Thyroid gland (tissue), 4 donors: ENCODE results near the gene WASF2. TPM values are rescaled to one million over a fixed set of nuclear protein-coding genes. Genes with fewer than 3 reads are reported as not detected.
A peak's percentile ranks its signal among the peaks of the same experiment; 100 is the strongest.

Experiments used
- DNase-seq, 2 donors: peaks; one replicate each; pipeline ENCODE4 v3.0.0-alpha.2; 2019
- H3K27ac ChIP-seq, 3 donors: fragments of 200-600 bp; sonication (generic); 1 replicate in 2 of 3; 2 replicates in 1 of 3; pipeline ENCODE4 v1.5.1; 2016 to 2019; ENCODE audit warnings: mild to moderate bottlenecking in 1 of 3, moderate library complexity in 1 of 3
- H3K27me3 ChIP-seq: fragments of 200-600 bp; sonication (generic); one replicate; pipeline ENCODE4 v1.5.1; 2019
- H3K36me3 ChIP-seq, 2 donors: fragments of 200-600 bp; sonication (generic); one replicate each; pipeline ENCODE4 v1.5.1; 2016 to 2019
- H3K4me1 ChIP-seq, 2 donors: fragments of 200-600 bp; sonication (generic); one replicate each; pipeline ENCODE4 v1.5.1; 2017 to 2019
- H3K4me3 ChIP-seq, 3 donors: fragments of 200-600 bp; sonication (generic); replicated peaks in 1 of 3; 1 replicate in 2 of 3; 2 replicates in 1 of 3; pipeline ENCODE4 v1.5.1; 2016; ENCODE audit warnings: mild to moderate bottlenecking in 1 of 3
- H3K9me3 ChIP-seq: fragments of 200-600 bp; sonication (generic); one replicate; pipeline ENCODE4 v1.5.1; 2017
- CTCF ChIP-seq, 6 experiments: fragments of 200-600 bp in 3 of 6; fragments of 450-650 bp in 3 of 6; sonication (generic) in 3 of 6; IDR thresholded peaks; one replicate each; pipeline ENCODE4 v1.5.1; 2016 to 2019; ENCODE audit warnings: antibody characterized with exemption in 6 of 6, mild to moderate bottlenecking in 2 of 6, inconsistent platforms in 1 of 6, moderate library complexity in 1 of 6
- POLR2A ChIP-seq, 2 donors: fragments of 450-650 bp; IDR thresholded peaks; one replicate each; pipeline ENCODE4 v1.6.1; 2017; ENCODE audit warnings: antibody characterized with exemption in 2 of 2, mild to moderate bottlenecking in 2 of 2, moderate library complexity in 1 of 2
- WGBS, 2 donors: methylation state at CpG; one replicate each; pipeline ENCODE4 v1.1.5; 2017; 5-methylcytosine and 5-hydroxymethylcytosine counted together
- intact Hi-C: fragments of 100-400 bp; cut with DNase I; formaldehyde crosslinking; loops from one replicate; pipeline ENCODE4 v1.15.1; 2023
- total RNA-seq, 4 donors: library from RNA; depleted of rRNA; stranded (reverse); fragments of >200 nt; gene quantifications; one replicate each; pipeline ENCODE4 v1.2.3, GENCODE V29; 2016

The WASF2 gene
- total RNA-seq, 4 donors from 2014 or later = 38.3 to 47.7 (median 46.7) TPM

DNA sequence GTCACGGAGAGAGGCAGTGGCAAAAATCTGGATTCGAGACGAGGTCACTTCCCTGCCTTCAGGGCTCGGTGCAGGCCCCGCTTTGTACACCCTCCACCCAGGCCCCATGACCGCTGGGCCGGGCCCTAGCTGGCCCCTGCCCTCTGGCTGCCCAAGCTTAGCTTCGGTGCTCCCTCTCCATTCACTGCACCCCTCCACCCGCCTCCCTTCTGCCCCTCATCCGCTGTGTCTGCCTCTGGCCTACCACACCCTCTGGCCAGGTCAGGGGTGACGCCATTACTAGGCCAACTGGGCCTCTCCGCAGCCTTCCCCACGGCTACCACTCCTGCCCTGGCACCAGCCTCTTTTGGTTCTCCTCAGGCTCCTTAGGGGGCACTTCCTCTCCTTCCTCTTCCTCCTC, 106.3 kb downstream of the WASF2 start:
- H3K27ac ChIP-seq = no peak overlapping the region
- no peaks in the 10 kb centered on the region for H3K27me3 ChIP-seq
- H3K4me3 ChIP-seq = no peak overlapping the region
- H3K36me3 ChIP-seq = no peaks in the 10 kb centered on the region
- TF ChIP-seq POLR2A (IDR thresholded peaks at IDR 0.05) (no peak), CTCF (IDR thresholded peaks at IDR 0.05) (no peak)
- peaks cover 0 to 30% of the 10 kb centered on the region in 2 donors for H3K4me1 ChIP-seq
- WGBS, 2 donors = 87 to 92% methylated on average over 13 of the region's 13 CpGs
- no peaks in the 10 kb centered on the region for H3K9me3 ChIP-seq
- intact Hi-C loops = no loop called here
- no peak for DNase-seq

- H3K4me3 ChIP-seq = no peak within 1 kb of the TSS
- 29 to 30% methylated on average over 5 to 15 of the region's 43 CpGs for WGBS, 2 donors
Observed at GRCh38 chr1:27383039-27383605, 106.8 kb downstream of the WASF2 start, which contains the start of gene CD164L2. Gene CD164L2 (minus strand): TSS chr1:27383333. CDS start chr1:27383239, 94 bp downstream.

DNA sequence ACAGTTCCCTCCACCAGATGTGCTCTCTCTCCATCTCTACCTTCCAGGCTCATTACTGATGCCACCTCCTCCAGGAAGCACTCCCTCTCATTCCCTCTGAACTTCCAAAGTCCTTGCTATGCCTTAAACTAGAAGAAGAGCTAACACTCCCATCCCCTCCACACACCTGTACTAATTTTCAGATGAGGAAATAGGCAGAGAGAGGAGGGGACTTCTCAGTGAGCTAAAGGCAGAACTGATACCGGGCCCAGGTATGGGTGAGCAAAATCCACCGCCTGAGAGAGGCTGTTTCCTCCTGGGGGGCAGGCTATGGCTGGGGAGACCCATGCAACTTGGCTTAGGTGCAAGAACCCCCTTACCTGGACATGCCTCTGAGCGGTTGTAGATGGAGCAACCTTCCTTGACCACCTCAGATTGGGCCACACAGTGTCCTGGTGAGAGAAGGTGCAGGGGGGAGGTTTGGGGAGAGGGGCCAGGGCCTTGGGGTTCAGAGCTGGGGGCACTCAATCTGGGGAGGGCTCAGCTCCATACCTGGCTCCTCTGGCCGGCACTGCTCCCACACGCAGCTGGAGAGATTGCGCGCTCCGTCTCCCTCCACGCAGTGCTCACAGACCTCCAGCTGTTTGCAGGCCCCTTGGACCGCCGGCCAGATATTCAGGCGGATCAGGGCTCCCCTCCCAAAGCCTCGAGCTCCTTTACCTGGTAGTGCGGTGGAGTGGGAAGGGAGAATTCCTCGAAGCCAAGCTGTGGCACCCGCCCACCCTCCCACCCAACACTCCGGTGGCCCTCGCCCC, 107.8 kb downstream of the WASF2 start:
- WGBS, 2 donors = 81 to 82% methylated on average over 9 to 18 of the region's 18 CpGs
- no peak overlapping the region for H3K27ac ChIP-seq
- H3K27me3 ChIP-seq = no peaks in the 10 kb centered on the region
- no peak overlapping the region for H3K4me3 ChIP-seq
- DNase-seq = no peak
- H3K9me3 ChIP-seq = no peaks in the 10 kb centered on the region
- TF ChIP-seq CTCF (IDR thresholded peaks at IDR 0.05) = no peak
- TF ChIP-seq POLR2A (IDR thresholded peaks at IDR 0.05) = no peak
- peaks cover 0 to 30% of the 10 kb centered on the region in 2 donors for H3K4me1 ChIP-seq
- intact Hi-C loops = no loop called here
- no peaks in the 10 kb centered on the region for H3K36me3 ChIP-seq

More at GRCh38 chr1:27383039-27383605, 106.8 kb downstream of the WASF2 start, which contains the start of gene CD164L2:
- Histone ChIP-seq H3K4me1 (peaks cover 0 to 30% of the 10 kb centered on the region in 2 donors), H3K36me3 (no peaks in the 10 kb centered on the region), H3K9me3 (no peaks in the 10 kb centered on the region), H3K27me3 (no peaks in the 10 kb centered on the region), H3K27ac (no peak within 1 kb of the TSS)
- TF ChIP-seq CTCF (IDR thresholded peaks at IDR 0.05) = no peak
- no peak for TF ChIP-seq POLR2A (IDR thresholded peaks at IDR 0.05)
- peak; percentile 61 to 62 for DNase-seq
- intact Hi-C loops = no loop called here

DNA sequence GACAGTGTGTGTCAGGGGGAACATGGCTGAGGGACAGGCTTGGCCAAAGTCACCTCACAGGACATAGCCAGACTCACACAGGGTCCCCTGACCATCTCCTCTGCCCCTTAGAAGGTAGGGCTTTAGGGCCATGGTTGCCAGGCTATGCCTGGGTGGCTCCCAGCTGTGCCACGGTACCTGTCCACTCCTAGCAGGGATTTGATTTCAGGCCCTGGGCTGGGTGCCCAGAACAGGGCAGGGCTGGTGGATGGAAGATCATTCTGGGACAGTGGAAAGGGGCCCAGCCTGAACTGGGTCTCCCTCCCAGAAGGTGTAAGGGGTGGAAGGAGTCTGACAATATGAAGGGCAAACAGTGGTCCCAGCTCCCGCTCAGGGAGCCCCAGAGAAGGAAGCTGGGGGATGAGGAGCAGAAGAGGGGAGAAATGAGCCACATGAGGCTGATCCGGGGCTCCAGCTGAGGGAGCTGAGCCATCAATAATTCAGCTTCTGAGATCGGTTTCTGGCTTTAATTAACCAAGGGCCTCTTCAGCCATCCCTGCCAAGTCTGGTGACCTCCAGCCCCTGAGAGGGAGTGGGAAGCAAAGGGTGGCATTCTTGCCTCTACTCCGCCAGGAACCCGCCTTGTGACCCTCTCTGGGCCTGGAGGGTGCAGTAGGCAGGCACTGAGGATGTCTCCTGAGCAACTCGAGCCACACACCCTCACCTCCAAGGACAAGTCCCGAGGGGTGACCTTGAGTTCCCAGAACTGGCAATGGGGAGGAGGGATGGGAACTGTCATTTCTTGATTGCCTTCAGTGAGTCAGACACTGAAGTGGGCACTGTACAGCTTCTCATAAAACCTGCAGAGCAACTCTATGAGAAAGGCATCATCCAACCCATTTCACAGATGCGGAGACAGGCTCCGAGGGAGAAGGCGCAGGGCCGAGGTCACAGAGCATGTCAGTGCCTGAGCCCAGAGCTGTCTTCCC, 108.9 kb downstream of the WASF2 start:
- DNase-seq = no peak
- H3K36me3 ChIP-seq = no peaks in the 10 kb centered on the region
- H3K4me3 ChIP-seq = no peak overlapping the region
- no peak overlapping the region for H3K27ac ChIP-seq
- 79 to 81% methylated on average over 12 of the region's 12 CpGs for WGBS, 2 donors
- no peak for TF ChIP-seq POLR2A (IDR thresholded peaks at IDR 0.05)
- intact Hi-C loops = no loop called here
- H3K27me3 ChIP-seq = no peaks in the 10 kb centered on the region
- H3K4me1 ChIP-seq = peaks cover 0 to 30% of the 10 kb centered on the region in 2 donors
- no peaks in the 10 kb centered on the region for H3K9me3 ChIP-seq

DNA sequence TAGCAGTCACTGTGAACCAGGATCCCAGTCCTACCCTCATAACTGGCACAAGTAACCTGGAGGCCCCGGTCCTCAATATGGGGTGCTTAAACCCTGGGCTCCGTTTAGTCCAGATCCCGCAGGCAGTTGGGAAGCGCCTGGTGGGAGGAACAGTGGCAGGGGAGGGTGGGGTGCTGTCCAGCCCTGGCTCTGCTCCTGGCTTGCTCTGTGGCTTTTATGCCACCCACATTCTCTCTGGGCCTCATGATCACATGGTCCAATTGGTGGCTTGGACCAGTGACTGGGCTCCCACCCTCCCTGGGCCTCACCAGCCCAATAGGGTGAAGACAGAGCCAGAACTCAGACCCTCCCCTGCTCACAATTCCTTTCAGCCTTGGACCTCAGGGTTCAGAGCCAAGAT, 109.7 kb downstream of the WASF2 start:
- no peak for DNase-seq
- no peaks in the 10 kb centered on the region for H3K36me3 ChIP-seq
- WGBS, 2 donors = 87 to 100% methylated on average over 1 to 3 of the region's 4 CpGs
- intact Hi-C loops = no loop called here
- H3K9me3 ChIP-seq = no peaks in the 10 kb centered on the region
- TF ChIP-seq CTCF (IDR thresholded peaks at IDR 0.05) = no peak
- TF ChIP-seq POLR2A (IDR thresholded peaks at IDR 0.05) = no peak
- H3K4me1 ChIP-seq = peaks cover 0 to 30% of the 10 kb centered on the region in 2 donors
- H3K27ac ChIP-seq = no peak overlapping the region
- no peak overlapping the region for H3K4me3 ChIP-seq
- H3K27me3 ChIP-seq = no peaks in the 10 kb centered on the region
